ENCODE data around the gene NINJ2. TPM values are rescaled to one million over a fixed set of nuclear protein-coding genes. Genes with fewer than 3 reads are reported as not detected.

NINJ2 gene
- polyA plus RNA-seq, 3 donors = 32.9 to 92.7 (median 73.7) TPM

GRCh38 chr12:569091-569676 is 94.1 kb downstream of the NINJ2 start:
- Mint-ChIP-seq H3K27ac (peak overlapping the region in 1 of 7 donors; percentile 10), H3K9me3 (no peaks in the 10 kb centered on the region), H3K27me3 (ENCODE audit: low read depth in 3 of 3) (peaks cover 0 to 10% (median 0%) of the 10 kb centered on the region in 3 donors), H3K4me3 (peak overlapping the region; percentile 80 to 90), H3K4me1 (peaks cover 28% of the 10 kb centered on the region), H3K36me3 (peaks cover 24 to 26% of the 10 kb centered on the region in 2 donors)
- Histone ChIP-seq H3K9ac (ENCODE audit: insufficient read depth, low read length, poor library complexity, severe bottlenecking) (peak overlapping the region; percentile 42), H3K79me2 (ENCODE audit: insufficient read depth, low read length) (no peaks in the 10 kb centered on the region), H3K36me3 (replicated peaks in 1 of 2; ENCODE audit: control insufficient read depth in 1 of 2, insufficient read depth in 2 of 2, low read length in 2 of 2) (peaks cover 7 to 11% of the 10 kb centered on the region in 2 donors), H3K27me3 (ENCODE audit: control insufficient read depth in 2 of 2, insufficient read depth in 2 of 2, low read length in 2 of 2) (no peaks in the 10 kb centered on the region), H4K20me1 (ENCODE audit: insufficient read depth, low read length) (no peaks in the 10 kb centered on the region), H2AFZ (ENCODE audit: insufficient read depth, low read depth, low read length, poor library complexity, severe bottlenecking) (peak overlapping the region; percentile 66), H3K27ac (ENCODE audit: low read depth in 1 of 2, low read length in 2 of 2) (no peak overlapping the region), H3K9me3 (replicated peaks in 1 of 2; ENCODE audit: control insufficient read depth in 1 of 2, insufficient read depth in 1 of 2, low read length in 2 of 2) (no peaks in the 10 kb centered on the region), H3K4me1 (ENCODE audit: control insufficient read depth in 1 of 2, insufficient read depth in 2 of 2, low read length in 2 of 2) (peaks cover 18 to 21% of the 10 kb centered on the region in 2 donors), H3K4me2 (replicated peaks; ENCODE audit: extremely low read depth, low read length, poor library complexity, severe bottlenecking) (peak overlapping the region; percentile 76), H3K4me3 (replicated peaks in 1 of 3; ENCODE audit: low read depth in 2 of 3, low read length in 3 of 3) (peak overlapping the region in 1 of 3 experiments; percentile 69)
- WGBS (ENCODE audit: insufficient coverage) = 100% methylated on average over 5 of the region's 6 CpGs
- TF ChIP-seq, protein P1, sequence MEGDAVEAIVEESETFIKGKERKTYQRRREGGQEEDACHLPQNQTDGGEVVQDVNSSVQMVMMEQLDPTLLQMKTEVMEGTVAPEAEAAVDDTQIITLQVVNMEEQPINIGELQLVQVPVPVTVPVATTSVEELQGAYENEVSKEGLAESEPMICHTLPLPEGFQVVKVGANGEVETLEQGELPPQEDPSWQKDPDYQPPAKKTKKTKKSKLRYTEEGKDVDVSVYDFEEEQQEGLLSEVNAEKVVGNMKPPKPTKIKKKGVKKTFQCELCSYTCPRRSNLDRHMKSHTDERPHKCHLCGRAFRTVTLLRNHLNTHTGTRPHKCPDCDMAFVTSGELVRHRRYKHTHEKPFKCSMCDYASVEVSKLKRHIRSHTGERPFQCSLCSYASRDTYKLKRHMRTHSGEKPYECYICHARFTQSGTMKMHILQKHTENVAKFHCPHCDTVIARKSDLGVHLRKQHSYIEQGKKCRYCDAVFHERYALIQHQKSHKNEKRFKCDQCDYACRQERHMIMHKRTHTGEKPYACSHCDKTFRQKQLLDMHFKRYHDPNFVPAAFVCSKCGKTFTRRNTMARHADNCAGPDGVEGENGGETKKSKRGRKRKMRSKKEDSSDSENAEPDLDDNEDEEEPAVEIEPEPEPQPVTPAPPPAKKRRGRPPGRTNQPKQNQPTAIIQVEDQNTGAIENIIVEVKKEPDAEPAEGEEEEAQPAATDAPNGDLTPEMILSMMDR (IDR thresholded peaks at IDR 0.05) = no peak
- DNase-seq = no peak
- intact Hi-C loops (cut with micrococcal nuclease) = loop anchor here in 1 of 2 donors (2.0 to 10.0 kb wide), 3 partner anchors 244 to 1016 kb away; partner anchors contain the start of gene RAD52

DNA sequence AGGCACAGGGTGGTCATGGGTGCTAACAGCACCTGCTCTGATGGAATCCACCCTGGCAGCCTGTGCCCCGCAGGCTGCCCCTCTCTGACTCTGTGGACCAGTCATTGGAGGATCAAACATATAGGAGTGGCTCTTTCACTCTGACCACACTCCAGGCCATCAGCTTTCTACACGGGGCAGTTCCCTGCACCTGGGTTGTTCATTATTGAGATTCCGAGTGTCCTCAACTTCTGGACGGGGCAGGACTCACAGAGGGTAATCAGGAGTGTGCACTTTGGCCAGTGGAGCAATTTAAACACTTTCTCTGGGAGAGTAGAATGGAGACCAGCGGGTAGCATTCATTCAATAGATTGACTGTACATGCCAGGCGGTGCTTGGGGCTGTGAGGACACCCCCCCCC is 94.8 kb downstream of the NINJ2 start:
- H3K4me1 ChIP-seq (ENCODE audit: control insufficient read depth in 1 of 2, insufficient read depth in 2 of 2, low read length in 2 of 2) = peaks cover 25 to 28% of the 10 kb centered on the region in 2 donors
- H3K79me2 ChIP-seq (ENCODE audit: insufficient read depth, low read length) = peaks cover under 1% of the 10 kb centered on the region
- no peak overlapping the region for H3K4me2 ChIP-seq (replicated peaks; ENCODE audit: extremely low read depth, low read length, poor library complexity, severe bottlenecking)
- no peaks in the 10 kb centered on the region for H3K9me3 Mint-ChIP-seq
- no peaks in the 10 kb centered on the region for H3K27me3 ChIP-seq (ENCODE audit: control insufficient read depth in 2 of 2, insufficient read depth in 2 of 2, low read length in 2 of 2)
- H3K36me3 ChIP-seq (replicated peaks in 1 of 2; ENCODE audit: control insufficient read depth in 1 of 2, insufficient read depth in 2 of 2, low read length in 2 of 2) = peaks cover 7 to 11% of the 10 kb centered on the region in 2 donors
- no peak overlapping the region for H3K27ac ChIP-seq (ENCODE audit: low read depth in 1 of 2, low read length in 2 of 2)
- TF ChIP-seq, protein P1 (IDR thresholded peaks at IDR 0.05) = no peak
- no peaks in the 10 kb centered on the region for H4K20me1 ChIP-seq (ENCODE audit: insufficient read depth, low read length)
- H2AFZ ChIP-seq (ENCODE audit: insufficient read depth, low read depth, low read length, poor library complexity, severe bottlenecking) = no peak overlapping the region
- intact Hi-C loops (cut with micrococcal nuclease) = loop anchor here in 1 of 2 donors (2.0 to 10.0 kb wide), 3 partner anchors 244 to 1016 kb away; partner anchors contain the start of gene RAD52
- H3K9ac ChIP-seq (ENCODE audit: insufficient read depth, low read length, poor library complexity, severe bottlenecking) = no peak overlapping the region
- H3K4me1 Mint-ChIP-seq = peaks cover 35% of the 10 kb centered on the region
- DNase-seq = no peak
- H3K9me3 ChIP-seq (replicated peaks in 1 of 2; ENCODE audit: control insufficient read depth in 1 of 2, insufficient read depth in 1 of 2, low read length in 2 of 2) = no peaks in the 10 kb centered on the region
- H3K36me3 Mint-ChIP-seq = peaks cover 25 to 28% of the 10 kb centered on the region in 2 donors
- H3K4me3 Mint-ChIP-seq = peak overlapping the region in 1 of 2 donors; percentile 0
- H3K27ac Mint-ChIP-seq = peak overlapping the region in 1 of 7 donors; percentile 68
- H3K4me3 ChIP-seq (replicated peaks in 1 of 3; ENCODE audit: low read depth in 2 of 3, low read length in 3 of 3) = no peak overlapping the region
- 94% methylated on average over 6 of the region's 6 CpGs for WGBS (ENCODE audit: insufficient coverage)
- H3K27me3 Mint-ChIP-seq (ENCODE audit: low read depth in 3 of 3) = peaks cover 0 to 7% (median 0%) of the 10 kb centered on the region in 3 donors
